Type B pancreatic cell (in vitro differentiated cells): ENCODE data around the gene ABTB1. TPM values are rescaled to one million over a fixed set of nuclear protein-coding genes. Genes with fewer than 3 reads are reported as not detected.

Source experiments
- DNase-seq: peaks from one replicate; pipeline ENCODE4 v3.0.0; 2021; ENCODE audit warnings: mixed read lengths; ENCODE audit not compliant: unreplicated experiment; ENCODE audit errors: extremely low spot score
- H3K27ac Mint-ChIP-seq: 2 replicates; pipeline ENCODE4 v1.8.0; 2021; ENCODE audit warnings: mild to moderate bottlenecking, mixed read lengths
- H3K27me3 Mint-ChIP-seq: 2 replicates; pipeline ENCODE4 v1.8.0; 2021; ENCODE audit warnings: mixed read lengths
- H3K36me3 Mint-ChIP-seq: 2 replicates; pipeline ENCODE4 v1.8.0; 2021; ENCODE audit warnings: mixed read lengths
- H3K4me1 Mint-ChIP-seq: one replicate; pipeline ENCODE4 v1.8.0; 2021; ENCODE audit warnings: mixed read lengths; ENCODE audit not compliant: unreplicated experiment
- H3K4me3 Mint-ChIP-seq: 2 replicates; pipeline ENCODE4 v1.8.0; 2021; ENCODE audit warnings: mild to moderate bottlenecking, mixed read lengths
- H3K9me3 Mint-ChIP-seq: 2 replicates; pipeline ENCODE4 v1.8.0; 2021; ENCODE audit warnings: mixed read lengths
- CTCF ChIP-seq: fragments of 200-600 bp; sonication (generic); conservative IDR thresholded peaks from 2 replicates; pipeline ENCODE4 v1.5.0; 2021; ENCODE audit warnings: antibody characterized with exemption, mild to moderate bottlenecking
- total RNA-seq: library from RNA; stranded (reverse); gene quantifications from 2 replicates; pipeline ENCODE4 v1.2.1, GENCODE V29; 2021; ENCODE audit warnings: low replicate concordance

Gene ABTB1
- total RNA-seq, 1 donor from 2014 or later, result 17.8 TPM

GRCh38 chr3:127716384-127716783 is 43.6 kb downstream of the ABTB1 start:
- Mint-ChIP-seq H3K9me3 (no peaks in the 10 kb centered on the region), H3K4me1 (peaks cover 28% of the 10 kb centered on the region), H3K27me3 (peaks cover 19% of the 10 kb centered on the region), H3K4me3 (no peak overlapping the region), H3K27ac (no peak overlapping the region), H3K36me3 (no peaks in the 10 kb centered on the region)
- no peak for TF ChIP-seq CTCF
- DNase-seq, result no peak

DNA sequence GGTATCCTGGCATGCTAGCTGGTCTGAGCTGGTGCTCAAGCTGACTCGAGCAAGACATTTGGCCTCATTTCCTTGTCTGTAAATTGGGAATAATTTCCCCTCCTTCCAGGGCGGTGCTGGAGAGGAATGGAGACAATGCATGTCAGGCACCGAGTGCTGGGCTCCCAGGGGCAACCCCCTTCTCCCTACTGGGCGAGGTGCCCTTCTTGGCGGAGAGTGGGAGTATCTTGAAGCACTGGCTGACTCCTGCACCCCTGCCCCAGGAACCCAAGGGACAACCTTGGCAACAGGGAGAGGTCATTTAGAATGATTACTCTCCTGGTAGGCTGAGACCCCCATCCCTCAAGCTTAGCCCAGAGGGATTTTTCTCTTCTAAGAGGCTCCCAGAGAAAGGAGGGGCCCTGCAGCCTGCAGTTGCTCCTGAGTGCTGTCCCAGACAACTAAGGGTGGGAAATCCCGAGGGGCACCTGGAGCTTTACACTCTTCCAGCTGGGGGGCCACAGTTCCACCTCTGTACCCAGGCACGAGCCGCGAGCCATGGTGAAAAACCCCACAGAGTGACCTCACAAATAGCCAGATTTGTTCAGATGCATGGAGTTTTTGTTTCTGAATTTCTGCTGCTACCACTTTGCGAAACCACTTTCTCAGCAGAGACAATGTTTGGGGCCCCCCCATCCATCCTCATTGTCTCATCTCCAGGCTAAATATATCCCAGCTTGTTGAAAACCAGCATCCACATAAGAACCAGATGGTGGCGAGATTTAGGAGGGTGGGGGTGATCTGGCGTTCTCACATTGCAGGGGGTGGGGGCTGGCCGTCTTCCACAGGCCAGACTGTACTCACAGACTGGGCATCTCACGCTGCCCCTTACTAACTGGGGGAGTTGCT is 44.8 kb downstream of the ABTB1 start:
- H3K36me3 Mint-ChIP-seq, result no peaks in the 10 kb centered on the region
- H3K27me3 Mint-ChIP-seq, result peaks cover 15% of the 10 kb centered on the region
- TF ChIP-seq CTCF, result no peak
- H3K4me1 Mint-ChIP-seq, result peaks cover 37% of the 10 kb centered on the region
- H3K27ac Mint-ChIP-seq, result no peak overlapping the region
- DNase-seq, result no peak
- H3K9me3 Mint-ChIP-seq, result no peaks in the 10 kb centered on the region
- H3K4me3 Mint-ChIP-seq, result no peak overlapping the region

- Mint-ChIP-seq H3K36me3 (no peaks in the 10 kb centered on the region), H3K9me3 (no peaks in the 10 kb centered on the region), H3K4me3 (no peak overlapping the region), H3K4me1 (peaks cover 43% of the 10 kb centered on the region), H3K27ac (no peak overlapping the region), H3K27me3 (peaks cover 15% of the 10 kb centered on the region)
- no peak for TF ChIP-seq CTCF
- DNase-seq, result no peak
Observed at GRCh38 chr3:127718245-127718915, 45.6 kb downstream of the ABTB1 start.

DNA sequence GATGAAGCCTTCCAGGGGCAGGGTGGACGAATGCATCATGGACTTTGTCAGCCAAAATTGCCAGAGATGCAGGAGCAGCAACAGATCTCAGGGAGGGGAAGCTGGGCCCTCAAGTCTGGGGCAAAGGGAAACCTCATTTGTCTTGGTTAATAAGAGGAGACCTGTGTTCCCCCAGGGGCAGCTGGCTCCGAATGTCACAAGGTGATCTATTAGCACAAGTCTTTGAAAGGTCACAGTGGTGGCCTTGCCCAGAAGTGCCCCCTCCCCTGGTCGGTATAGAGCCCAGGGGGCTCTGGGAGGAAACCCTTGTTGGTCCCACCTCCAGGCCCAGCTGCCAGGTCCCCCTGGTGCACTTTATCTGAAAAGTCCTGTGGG is 46.2 kb downstream of the ABTB1 start:
- no peak for DNase-seq
- H3K4me1 Mint-ChIP-seq, result peaks cover 39% of the 10 kb centered on the region
- peaks cover 15% of the 10 kb centered on the region for H3K27me3 Mint-ChIP-seq
- no peak overlapping the region for H3K27ac Mint-ChIP-seq
- H3K36me3 Mint-ChIP-seq, result no peaks in the 10 kb centered on the region
- H3K9me3 Mint-ChIP-seq, result no peaks in the 10 kb centered on the region
- no peak overlapping the region for H3K4me3 Mint-ChIP-seq
- no peak for TF ChIP-seq CTCF

DNA sequence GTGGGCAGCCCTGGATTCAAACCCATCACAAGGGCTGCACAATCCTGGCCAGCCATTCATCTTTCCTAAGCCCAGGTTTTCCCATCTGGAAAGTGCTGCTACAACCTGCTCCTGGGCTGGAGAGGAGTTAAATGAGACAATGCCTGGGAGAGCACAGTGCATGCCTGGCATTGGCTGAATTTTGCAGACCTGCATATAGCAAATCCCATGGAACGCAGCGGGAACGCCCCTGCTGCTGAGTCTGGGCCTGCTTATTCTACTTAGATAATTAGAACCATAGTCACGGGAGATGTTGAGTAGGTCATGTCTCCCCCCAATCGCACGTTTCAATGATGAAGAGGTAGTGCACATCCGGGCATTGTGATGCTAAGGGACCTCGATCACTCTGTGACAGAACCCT is 46.6 kb downstream of the ABTB1 start:
- Mint-ChIP-seq H3K36me3 (no peaks in the 10 kb centered on the region), H3K4me1 (peaks cover 34% of the 10 kb centered on the region), H3K27ac (no peak overlapping the region), H3K4me3 (no peak overlapping the region), H3K9me3 (no peaks in the 10 kb centered on the region), H3K27me3 (peaks cover 18% of the 10 kb centered on the region)
- no peak for TF ChIP-seq CTCF
- DNase-seq, result no peak
